A549 treated with Hydrocortisone at 1 μM for 4 hours (cell line): ENCODE data around the gene OR52I1. TPM values are rescaled to one million over a fixed set of nuclear protein-coding genes. Genes with fewer than 3 reads are reported as not detected.

Experiments
- total RNA-seq: library from RNA; stranded (reverse); fragments of 200-300 nt; extraction: Qiagen RNA extraction; gene quantifications from 5 replicates; pipeline ENCODE4 v1.2.3, GENCODE V29; 2022

OR52I1 gene, protein sequence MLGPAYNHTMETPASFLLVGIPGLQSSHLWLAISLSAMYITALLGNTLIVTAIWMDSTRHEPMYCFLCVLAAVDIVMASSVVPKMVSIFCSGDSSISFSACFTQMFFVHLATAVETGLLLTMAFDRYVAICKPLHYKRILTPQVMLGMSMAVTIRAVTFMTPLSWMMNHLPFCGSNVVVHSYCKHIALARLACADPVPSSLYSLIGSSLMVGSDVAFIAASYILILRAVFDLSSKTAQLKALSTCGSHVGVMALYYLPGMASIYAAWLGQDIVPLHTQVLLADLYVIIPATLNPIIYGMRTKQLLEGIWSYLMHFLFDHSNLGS
- not detected in 5 replicates for total RNA-seq

DNA sequence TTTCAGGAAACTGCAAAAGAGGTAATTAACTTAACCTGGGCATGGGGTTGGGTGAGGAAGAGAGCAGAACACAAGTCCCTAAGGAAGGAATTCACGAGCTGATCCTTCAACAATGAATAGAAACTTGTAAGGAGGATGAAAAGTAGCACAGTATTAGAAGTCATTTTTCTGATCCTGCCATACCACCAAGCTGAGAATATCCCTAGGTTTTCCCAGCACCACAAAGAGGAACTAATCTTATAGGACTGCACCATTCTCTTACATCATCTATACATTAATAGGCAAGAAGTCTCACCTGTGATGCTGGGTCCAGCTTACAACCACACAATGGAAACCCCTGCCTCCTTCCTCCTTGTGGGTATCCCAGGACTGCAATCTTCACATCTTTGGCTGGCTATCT lies at the start of gene OR52I1:
Gene OR52I1 (plus strand): TSS at position 301 of the 400 bp plus-strand sequence. CDS start 0 bp downstream, at position 301.

DNA sequence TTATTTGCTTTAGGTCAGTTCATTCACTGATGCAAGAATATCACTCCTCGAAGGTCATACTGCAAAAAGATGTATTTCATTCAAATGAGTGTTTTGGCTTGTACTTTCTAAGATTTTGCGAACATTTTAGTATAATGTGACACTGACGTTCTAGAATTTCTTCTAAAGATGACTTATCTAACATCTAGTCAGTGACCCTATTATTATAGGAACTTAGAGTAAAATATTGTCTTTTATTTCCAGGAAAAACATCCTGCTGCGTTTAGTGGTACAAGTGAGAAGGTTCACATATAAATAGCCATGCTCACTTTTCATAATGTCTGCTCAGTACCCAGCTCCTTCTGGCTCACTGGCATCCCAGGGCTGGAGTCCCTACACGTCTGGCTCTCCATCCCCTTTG lies 48.9 kb upstream of the OR52I1 start, which contains the start of gene OR52M1:
Gene OR52M1 (plus strand): TSS at position 301 of the 400 bp plus-strand sequence. CDS start 0 bp downstream, at position 301.

DNA sequence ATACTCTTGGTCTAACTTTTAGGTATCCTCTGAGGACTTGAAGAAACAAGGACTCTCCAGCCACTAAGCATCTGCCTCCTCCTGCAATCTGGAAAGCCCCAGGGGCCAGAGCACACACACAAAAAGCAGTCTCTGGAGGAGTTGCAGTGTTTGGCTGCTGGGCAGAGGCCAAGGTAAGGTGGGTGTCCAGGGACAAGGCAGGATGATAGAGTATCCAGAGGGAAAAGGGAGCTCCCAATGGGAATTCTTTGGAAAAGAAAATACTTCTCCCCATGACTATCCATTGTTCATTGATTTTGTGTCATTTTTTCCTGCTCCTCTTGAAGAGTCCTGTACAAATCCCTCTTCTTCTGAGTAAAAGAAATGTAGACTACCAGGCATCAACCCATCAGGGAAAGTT lies 12.4 kb upstream of the OR52I1 start, which contains the start of gene OR52I2:
Gene OR52I2 (plus strand): TSS at position 301 of the 400 bp plus-strand sequence.

DNA sequence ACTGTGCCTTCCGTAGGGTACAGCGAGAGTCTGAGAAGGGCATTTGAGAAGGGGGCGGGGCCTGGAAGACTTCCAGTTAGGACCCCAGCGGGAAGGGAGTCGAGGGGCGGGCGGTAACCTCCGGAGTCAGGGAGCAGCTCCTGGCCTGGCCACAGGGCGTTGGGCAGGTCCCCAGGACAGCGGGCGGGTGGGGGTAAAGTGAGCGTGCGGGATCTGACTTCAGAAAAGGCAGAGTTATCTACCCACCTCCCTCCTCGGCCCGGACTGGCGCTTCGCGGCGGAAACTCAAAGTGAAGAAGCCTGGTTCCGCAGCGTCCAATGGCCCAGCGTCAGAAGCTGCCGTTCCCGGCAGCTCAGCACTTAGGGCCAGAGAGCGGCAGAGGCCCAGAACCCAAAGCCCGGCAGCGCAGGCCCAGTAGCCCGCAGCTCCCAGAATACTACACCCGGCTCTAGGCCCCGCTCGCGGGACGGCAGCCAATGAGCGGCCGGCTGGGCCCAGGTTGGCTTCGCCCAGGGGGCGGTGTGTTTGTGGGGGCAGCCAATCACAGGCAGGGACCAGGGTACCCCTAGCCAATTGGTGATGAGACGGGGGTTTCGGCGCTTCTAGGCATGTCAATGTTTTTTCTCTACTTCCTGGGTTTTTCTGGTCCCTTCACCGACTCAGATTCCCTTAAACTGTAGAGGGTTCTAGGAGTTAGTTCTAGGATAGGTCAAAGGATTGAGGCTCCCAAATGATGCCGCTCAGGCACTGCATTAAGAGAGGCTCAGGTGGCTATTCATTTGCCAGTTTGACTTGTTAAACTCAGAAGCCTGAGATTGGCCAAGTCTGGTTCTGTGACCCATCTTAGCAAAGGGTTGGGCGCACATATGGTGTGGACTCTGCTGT lies 14.2 kb downstream of the OR52I1 start, which contains the start of gene TRIM68:
Gene TRIM68 (minus strand): TSS at position 451 of the 886 bp plus-strand sequence. CDS start 2,727 bp downstream, outside the sequence.

DNA sequence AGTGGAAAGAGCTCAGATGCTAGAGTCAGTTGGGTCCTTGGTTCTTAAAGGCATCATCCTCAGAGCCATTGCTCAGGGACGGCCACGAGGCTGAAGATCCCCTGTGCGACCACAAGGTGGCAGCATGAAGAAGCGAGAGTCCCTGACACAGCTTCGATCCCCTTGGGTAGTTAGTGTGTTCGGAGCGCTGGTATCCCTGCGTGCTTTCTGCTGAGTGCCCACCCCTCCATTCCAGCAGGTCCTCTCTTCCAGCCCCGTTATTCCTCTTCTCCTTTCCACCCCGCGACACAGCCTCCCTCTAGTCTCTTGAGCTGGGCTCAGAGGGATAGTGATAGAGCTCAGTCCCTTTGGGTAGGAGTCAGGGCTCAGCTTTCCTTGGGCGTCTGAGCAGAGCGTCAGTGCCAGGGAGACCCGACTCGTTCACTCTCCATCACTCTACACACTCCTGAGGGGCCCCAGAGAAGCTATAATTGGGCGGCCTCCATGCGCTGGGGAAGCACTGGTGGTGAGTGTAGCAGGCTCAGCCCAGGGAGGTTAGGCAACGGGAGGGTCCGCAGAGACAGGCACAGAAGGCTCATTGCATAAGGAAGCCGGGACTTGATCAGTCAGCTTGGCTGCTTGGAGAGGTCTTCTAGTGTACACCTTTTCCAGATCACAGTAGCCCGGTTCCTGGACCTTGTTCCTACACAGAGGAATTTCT lies 43.3 kb downstream of the OR52I1 start, which contains the start of gene OR51D1:
Gene OR51D1 (plus strand): TSS at position 516 of the 700 bp plus-strand sequence. CDS start 2,314 bp downstream, outside the sequence.

DNA sequence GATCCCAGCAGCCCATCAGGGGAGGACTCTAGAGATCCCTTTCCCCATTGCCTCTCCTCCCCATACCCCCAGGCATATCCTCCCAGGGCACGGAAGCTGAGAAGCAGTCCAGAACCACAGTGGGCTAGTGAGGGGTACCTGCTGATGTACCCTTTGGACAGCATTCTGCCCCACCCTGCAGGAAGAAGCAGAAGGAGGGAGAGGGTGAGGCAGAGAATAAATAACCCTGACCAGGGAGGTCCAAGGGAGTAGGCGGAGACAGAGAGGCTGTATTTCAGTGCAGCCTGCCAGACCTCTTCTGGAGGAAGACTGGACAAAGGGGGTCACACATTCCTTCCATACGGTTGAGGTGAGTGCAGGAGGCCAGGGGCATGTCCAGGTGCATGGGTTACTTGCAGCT lies 49.8 kb downstream of the OR52I1 start, which contains the start of gene OR51E1:
Gene OR51E1 (plus strand): TSS at position 301 of the 400 bp plus-strand sequence. CDS start 8,545 bp downstream, outside the sequence.

Other genes starting within 250 kb of the OR52I1 start
- not detected in 5 replicates for gene OR52B4, start 225.7 kb upstream of the OR52I1 start, total RNA-seq
- gene TRIM21, start 200.3 kb upstream of the OR52I1 start, total RNA-seq = 21.1 to 22.7 TPM (median 22.6 TPM) in 5 replicates
- not detected in 5 replicates for gene OR52K2, start 144.7 kb upstream of the OR52I1 start, total RNA-seq
- not detected in 5 replicates for gene OR52K1, start 111.4 kb upstream of the OR52I1 start, total RNA-seq
- gene OR52M1, start 48.8 kb upstream of the OR52I1 start, total RNA-seq = not detected in 5 replicates
- gene OR52I2, start 12.3 kb upstream of the OR52I1 start, total RNA-seq = not detected in 5 replicates
- 7.1 to 13.2 TPM (median 9.3 TPM) in 5 replicates for gene TRIM68, start 14.2 kb downstream of the OR52I1 start, total RNA-seq
- gene OR51D1, start 43.4 kb downstream of the OR52I1 start, total RNA-seq = not detected in 5 replicates
- gene OR51E1, start 49.9 kb downstream of the OR52I1 start, total RNA-seq = not detected in 5 replicates
- gene OR51E2, start 103.8 kb downstream of the OR52I1 start, total RNA-seq = not detected in 5 replicates
- not detected in 5 replicates for gene MMP26, start 110.7 kb downstream of the OR52I1 start, total RNA-seq
- not detected in 5 replicates for gene OR51F1, start 175.9 kb downstream of the OR52I1 start, total RNA-seq
- not detected in 5 replicates for gene OR52R1, start 210.3 kb downstream of the OR52I1 start, total RNA-seq
- not detected in 5 replicates for gene OR51F2, start 227.3 kb downstream of the OR52I1 start, total RNA-seq